Prostate gland (tissue), 2 donors: ENCODE results near the gene SPSB2.
"Not testable (repeated sequence)": the region's sequence is repeated elsewhere in the genome, so short reads cannot be mapped to it uniquely, and the experiment has no call there.

Source experiments
- POLR2A ChIP-seq: fragments of 450-650 bp; IDR thresholded peaks from one replicate; pipeline ENCODE4 v1.6.1; 2016; ENCODE audit warnings: antibody characterized with exemption, mild to moderate bottlenecking
- POLR2AphosphoS5 ChIP-seq: sonication (generic); formaldehyde crosslinking; IDR thresholded peaks from one replicate; pipeline ENCODE4 v1.6.1; 2017; ENCODE audit warnings: antibody characterized with exemption
- TF ChIP-seq, protein P1 (sequence below), 4 experiments: fragments of 200-600 bp in 2 of 4; fragments of 450-650 bp in 2 of 4; sonication (generic) in 2 of 4; IDR thresholded peaks; 1 replicate in 3 of 4; 2 replicates in 1 of 4; pipeline ENCODE4 v1.5.1; 2016 to 2019; ENCODE audit warnings: antibody characterized with exemption in 4 of 4, mild to moderate bottlenecking in 2 of 4, moderate library complexity in 2 of 4

DNA sequence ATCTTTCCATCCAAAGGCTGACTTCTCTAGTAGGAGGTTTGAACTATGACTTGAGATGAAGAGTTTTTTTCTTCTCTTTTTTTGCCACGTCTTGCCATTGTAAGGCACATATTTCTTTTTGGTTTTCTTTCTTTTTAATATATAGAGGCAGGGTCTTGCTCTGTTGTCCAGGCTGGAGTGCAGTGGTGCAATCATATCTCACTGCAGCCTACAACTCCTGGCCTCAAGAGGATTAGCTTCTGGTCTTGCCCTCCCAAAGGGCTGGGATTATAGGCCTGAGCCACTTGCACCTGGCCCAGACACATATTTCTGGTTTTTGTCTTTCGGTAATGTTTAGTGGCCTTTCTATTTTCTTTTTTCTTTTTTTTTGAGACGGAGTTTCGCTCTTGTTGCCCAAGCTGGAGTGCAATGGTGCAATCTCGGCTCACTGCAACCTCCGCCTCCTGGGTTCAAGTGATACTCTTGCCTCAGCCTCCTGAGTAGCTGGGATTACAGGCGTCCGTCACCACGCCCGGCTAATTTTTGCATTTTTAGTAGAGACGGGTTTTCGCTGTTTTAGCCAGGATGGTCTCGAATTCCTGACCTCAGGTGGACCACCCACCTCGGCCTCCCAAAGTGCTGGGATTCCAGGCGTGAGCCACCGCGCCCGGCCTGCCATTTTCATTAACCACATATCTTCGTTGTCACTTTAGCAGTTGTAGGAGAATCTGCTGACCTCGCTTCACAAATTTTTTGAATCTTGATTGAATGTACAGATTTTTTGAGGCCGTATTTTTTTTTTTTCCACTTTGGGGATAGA lies 16.9 kb upstream of the SPSB2 start:
- TF ChIP-seq, protein P1, sequence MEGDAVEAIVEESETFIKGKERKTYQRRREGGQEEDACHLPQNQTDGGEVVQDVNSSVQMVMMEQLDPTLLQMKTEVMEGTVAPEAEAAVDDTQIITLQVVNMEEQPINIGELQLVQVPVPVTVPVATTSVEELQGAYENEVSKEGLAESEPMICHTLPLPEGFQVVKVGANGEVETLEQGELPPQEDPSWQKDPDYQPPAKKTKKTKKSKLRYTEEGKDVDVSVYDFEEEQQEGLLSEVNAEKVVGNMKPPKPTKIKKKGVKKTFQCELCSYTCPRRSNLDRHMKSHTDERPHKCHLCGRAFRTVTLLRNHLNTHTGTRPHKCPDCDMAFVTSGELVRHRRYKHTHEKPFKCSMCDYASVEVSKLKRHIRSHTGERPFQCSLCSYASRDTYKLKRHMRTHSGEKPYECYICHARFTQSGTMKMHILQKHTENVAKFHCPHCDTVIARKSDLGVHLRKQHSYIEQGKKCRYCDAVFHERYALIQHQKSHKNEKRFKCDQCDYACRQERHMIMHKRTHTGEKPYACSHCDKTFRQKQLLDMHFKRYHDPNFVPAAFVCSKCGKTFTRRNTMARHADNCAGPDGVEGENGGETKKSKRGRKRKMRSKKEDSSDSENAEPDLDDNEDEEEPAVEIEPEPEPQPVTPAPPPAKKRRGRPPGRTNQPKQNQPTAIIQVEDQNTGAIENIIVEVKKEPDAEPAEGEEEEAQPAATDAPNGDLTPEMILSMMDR (IDR thresholded peaks at IDR 0.05) = not testable (repeated sequence)
- TF ChIP-seq POLR2A, POLR2AphosphoS5: not testable (repeated sequence)
